SU-DHL-6 (cell line): Measurements from ENCODE around the gene ACSL5.
"Not testable (repeated sequence)": the region's sequence is repeated elsewhere in the genome, so short reads cannot be mapped to it uniquely, and the experiment has no call there.

Experiments
- H2AFZ ChIP-seq: fragments of 200-600 bp; sonication (generic); 2 replicates; pipeline ENCODE4 v1.6.1; 2014; ENCODE audit warnings: low read depth, mild to moderate bottlenecking, moderate library complexity, mixed read lengths, antibody characterized with exemption, low read length; ENCODE audit not compliant: severe bottlenecking
- H3F3A ChIP-seq: fragments of 200-600 bp; shearing (Covaris generic); 2 replicates; pipeline ENCODE4 v1.6.0; 2016; ENCODE audit warnings: antibody characterized with exemption, mild to moderate bottlenecking; ENCODE audit not compliant: insufficient read depth
- H3K27ac ChIP-seq: fragments of 200-600 bp; sonication (generic); 2 replicates; pipeline ENCODE4 v1.5.1; 2016; ENCODE audit warnings: low read depth, mild to moderate bottlenecking, low read length, moderate library complexity, mixed read lengths
- H3K27me3 ChIP-seq: fragments of 200-600 bp; sonication (generic), shearing (Covaris generic); 2 replicates; pipeline ENCODE4 v1.6.0; 2014; ENCODE audit warnings: mild to moderate bottlenecking, low read length
- H3K36me3 ChIP-seq: fragments of 200-600 bp; sonication (generic); 2 replicates; pipeline ENCODE4 v1.6.1; 2014; ENCODE audit warnings: mild to moderate bottlenecking, low read length, mixed read lengths
- H3K4me2 ChIP-seq: fragments of 300-600, 200-600 bp; shearing (Covaris generic), sonication (generic); 2 replicates; pipeline ENCODE4 v1.6.0; 2014; ENCODE audit warnings: low read length, low read depth, mild to moderate bottlenecking; ENCODE audit not compliant: poor library complexity, severe bottlenecking
- H3K4me3 ChIP-seq: fragments of 200-600 bp; sonication (generic); 2 replicates; pipeline ENCODE4 v1.5.1; 2014; ENCODE audit warnings: antibody characterized with exemption, low read length, mild to moderate bottlenecking, mixed read lengths; ENCODE audit not compliant: insufficient read depth, poor library complexity, severe bottlenecking
- H3K79me2 ChIP-seq: fragments of 200-600 bp; sonication (generic); 2 replicates; pipeline ENCODE4 v1.6.1; 2014; ENCODE audit warnings: mild to moderate bottlenecking, low read length, moderate library complexity; ENCODE audit not compliant: insufficient read depth
- H3K9ac ChIP-seq: fragments of 200-600 bp; sonication (generic); 2 replicates; pipeline ENCODE4 v1.7.0; 2014; ENCODE audit warnings: mild to moderate bottlenecking, low read length
- H3K9me2 ChIP-seq: fragments of 200-600 bp; sonication (generic); replicated peaks from 2 replicates; pipeline ENCODE4 v1.6.1; 2014; ENCODE audit warnings: low read length; ENCODE audit not compliant: insufficient read depth
- H3K9me3 ChIP-seq: fragments of 200-600 bp; sonication (generic); 2 replicates; pipeline ENCODE4 v1.6.1; 2014; ENCODE audit warnings: low read length, mixed read lengths; ENCODE audit not compliant: insufficient read depth
- H4K20me1 ChIP-seq: fragments of 200-600 bp; sonication (generic); 2 replicates; pipeline ENCODE4 v1.6.1; 2014; ENCODE audit warnings: low read depth, mild to moderate bottlenecking, antibody characterized with exemption, low read length, moderate library complexity, mixed read lengths
- CTCF ChIP-seq: fragments of 200-600 bp; sonication (generic); IDR thresholded peaks from one replicate; pipeline ENCODE4 v1.5.1; 2017; ENCODE audit warnings: antibody characterized with exemption, mild to moderate bottlenecking, low read length, moderate library complexity; ENCODE audit not compliant: insufficient read depth, poor library complexity, severe bottlenecking
- EZH2phosphoT487 ChIP-seq: fragments of 200-600 bp; sonication (generic), shearing (Covaris generic); conservative IDR thresholded peaks from 2 replicates; pipeline ENCODE4 v1.6.1; 2018; ENCODE audit warnings: mild to moderate bottlenecking, antibody characterized with exemption, low read length, moderate library complexity, mixed read lengths

ACSL5 gene

GRCh38 chr10:112402917-112403316 is 29.0 kb downstream of the ACSL5 start:
- Histone ChIP-seq H3K9me3 (no peaks in the 10 kb centered on the region), H3K27ac (no peak overlapping the region), H3K9me2 (no peaks in the 10 kb centered on the region), H3F3A (no peaks in the 10 kb centered on the region), H3K9ac (no peak overlapping the region), H3K79me2 (no peaks in the 10 kb centered on the region), H3K4me2 (no peak overlapping the region), H3K4me3 (no peak overlapping the region), H2AFZ (no peak overlapping the region), H4K20me1 (no peaks in the 10 kb centered on the region), H3K27me3 (no peaks in the 10 kb centered on the region), H3K36me3 (peaks cover 4% of the 10 kb centered on the region; the same call in 1 of the 2 replicates)
- TF ChIP-seq EZH2phosphoT487 (no peak), CTCF (no peak)

GRCh38 chr10:112404617-112405016 is 30.7 kb downstream of the ACSL5 start:
- H3K36me3 ChIP-seq, result peaks cover 4% of the 10 kb centered on the region; the same call in 1 of the 2 replicates
- no peak overlapping the region for H3K4me2 ChIP-seq
- no peaks in the 10 kb centered on the region for H3F3A ChIP-seq
- H3K9ac ChIP-seq, result no peak overlapping the region
- no peaks in the 10 kb centered on the region for H3K9me2 ChIP-seq
- H3K27me3 ChIP-seq, result no peaks in the 10 kb centered on the region
- H2AFZ ChIP-seq, result no peak overlapping the region
- no peaks in the 10 kb centered on the region for H3K9me3 ChIP-seq
- H3K4me3 ChIP-seq, result no peak overlapping the region
- H3K79me2 ChIP-seq, result no peaks in the 10 kb centered on the region
- no peaks in the 10 kb centered on the region for H4K20me1 ChIP-seq
- TF ChIP-seq CTCF, result no peak
- no peak for TF ChIP-seq EZH2phosphoT487
- no peak overlapping the region for H3K27ac ChIP-seq

- H3K9ac ChIP-seq, H3F3A ChIP-seq, H3K27me3 ChIP-seq, H4K20me1 ChIP-seq, H3K79me2 ChIP-seq, H3K9me3 ChIP-seq, H3K27ac ChIP-seq, H3K4me2 ChIP-seq, H3K36me3 ChIP-seq, H3K4me3 ChIP-seq, H2AFZ ChIP-seq, H3K9me2 ChIP-seq: not testable (repeated sequence)
Measured at GRCh38 chr10:112406806-112407205, 32.9 kb downstream of the ACSL5 start.

- H4K20me1 ChIP-seq, result no peaks in the 10 kb centered on the region
- H3F3A ChIP-seq, result no peaks in the 10 kb centered on the region
- H3K27me3 ChIP-seq, result no peaks in the 10 kb centered on the region
- H3K9me2 ChIP-seq, result no peaks in the 10 kb centered on the region
- H3K79me2 ChIP-seq, result no peaks in the 10 kb centered on the region
- no peak overlapping the region for H3K4me2 ChIP-seq
- no peak overlapping the region for H3K9ac ChIP-seq
- H2AFZ ChIP-seq, result no peak overlapping the region
- no peaks in the 10 kb centered on the region for H3K9me3 ChIP-seq
- H3K36me3 ChIP-seq, result peaks cover 4% of the 10 kb centered on the region; the same call in 1 of the 2 replicates
- no peak for TF ChIP-seq EZH2phosphoT487
- TF ChIP-seq CTCF, result no peak
- H3K27ac ChIP-seq, result no peak overlapping the region
- no peak overlapping the region for H3K4me3 ChIP-seq
Measured at GRCh38 chr10:112407696-112408095, 33.8 kb downstream of the ACSL5 start.
